ENCODE data around the gene STC2.

DNA sequence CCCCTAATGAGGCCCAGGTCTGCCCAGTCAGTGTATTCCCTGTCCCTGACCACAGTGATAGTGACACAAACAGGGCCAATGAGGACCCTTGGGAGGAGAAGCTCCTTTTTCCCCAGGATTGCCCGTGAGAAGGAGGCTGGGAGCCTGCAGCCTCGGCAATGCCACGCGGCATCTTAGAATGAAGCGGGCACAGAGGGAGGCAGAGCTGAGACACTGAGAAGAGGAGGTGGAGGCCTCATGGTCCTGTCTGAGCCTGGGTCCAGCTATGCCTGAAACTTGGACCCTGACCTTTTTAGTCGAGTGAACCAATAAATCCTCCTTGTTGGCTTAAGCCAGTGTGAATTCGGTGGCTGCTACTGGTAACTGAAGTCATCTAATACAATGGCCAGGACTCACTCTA is 28.4 kb downstream of the STC2 start:
- TF ChIP-seq, protein P1, sequence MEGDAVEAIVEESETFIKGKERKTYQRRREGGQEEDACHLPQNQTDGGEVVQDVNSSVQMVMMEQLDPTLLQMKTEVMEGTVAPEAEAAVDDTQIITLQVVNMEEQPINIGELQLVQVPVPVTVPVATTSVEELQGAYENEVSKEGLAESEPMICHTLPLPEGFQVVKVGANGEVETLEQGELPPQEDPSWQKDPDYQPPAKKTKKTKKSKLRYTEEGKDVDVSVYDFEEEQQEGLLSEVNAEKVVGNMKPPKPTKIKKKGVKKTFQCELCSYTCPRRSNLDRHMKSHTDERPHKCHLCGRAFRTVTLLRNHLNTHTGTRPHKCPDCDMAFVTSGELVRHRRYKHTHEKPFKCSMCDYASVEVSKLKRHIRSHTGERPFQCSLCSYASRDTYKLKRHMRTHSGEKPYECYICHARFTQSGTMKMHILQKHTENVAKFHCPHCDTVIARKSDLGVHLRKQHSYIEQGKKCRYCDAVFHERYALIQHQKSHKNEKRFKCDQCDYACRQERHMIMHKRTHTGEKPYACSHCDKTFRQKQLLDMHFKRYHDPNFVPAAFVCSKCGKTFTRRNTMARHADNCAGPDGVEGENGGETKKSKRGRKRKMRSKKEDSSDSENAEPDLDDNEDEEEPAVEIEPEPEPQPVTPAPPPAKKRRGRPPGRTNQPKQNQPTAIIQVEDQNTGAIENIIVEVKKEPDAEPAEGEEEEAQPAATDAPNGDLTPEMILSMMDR (IDR thresholded peaks at IDR 0.05): no peak
- no peak for TF ChIP-seq POLR2A (IDR thresholded peaks at IDR 0.05)

Data from thyroid gland (tissue), 4 donors.